Fibroblast of the aortic adventitia (primary cell): ENCODE results near the gene DCAF15. TPM values are rescaled to one million over a fixed set of nuclear protein-coding genes. Genes with fewer than 3 reads are reported as not detected.
"Not testable (repeated sequence)": the region's sequence is repeated elsewhere in the genome, so short reads cannot be mapped to it uniquely, and the experiment has no call there.

Experiments used
- DNase-seq: peaks from one replicate; pipeline ENCODE4 v3.0.0-alpha.2; 2010; ENCODE audit warnings: low read depth
- H3K4me3 ChIP-seq: 2 replicates; pipeline ENCODE4 v1.5.1; 2011; ENCODE audit warnings: low read depth, mild to moderate bottlenecking, control low read depth, low read length, moderate library complexity
- total RNA-seq: library from RNA; depleted of rRNA; stranded (reverse); fragments of >200 nt; gene quantifications from 2 replicates; pipeline ENCODE4 v1.2.3, GENCODE V29; 2012; ENCODE audit warnings: low replicate concordance
- TF ChIP-seq, protein P1 (sequence below): IDR thresholded peaks from 2 replicates; pipeline ENCODE4 v1.5.1; 2011; ENCODE audit warnings: mild to moderate bottlenecking, low read length, control low read depth, inconsistent platforms; ENCODE audit not compliant: insufficient read depth

The DCAF15 gene
- total RNA-seq, 1 donor, result 12.7 TPM

DNA sequence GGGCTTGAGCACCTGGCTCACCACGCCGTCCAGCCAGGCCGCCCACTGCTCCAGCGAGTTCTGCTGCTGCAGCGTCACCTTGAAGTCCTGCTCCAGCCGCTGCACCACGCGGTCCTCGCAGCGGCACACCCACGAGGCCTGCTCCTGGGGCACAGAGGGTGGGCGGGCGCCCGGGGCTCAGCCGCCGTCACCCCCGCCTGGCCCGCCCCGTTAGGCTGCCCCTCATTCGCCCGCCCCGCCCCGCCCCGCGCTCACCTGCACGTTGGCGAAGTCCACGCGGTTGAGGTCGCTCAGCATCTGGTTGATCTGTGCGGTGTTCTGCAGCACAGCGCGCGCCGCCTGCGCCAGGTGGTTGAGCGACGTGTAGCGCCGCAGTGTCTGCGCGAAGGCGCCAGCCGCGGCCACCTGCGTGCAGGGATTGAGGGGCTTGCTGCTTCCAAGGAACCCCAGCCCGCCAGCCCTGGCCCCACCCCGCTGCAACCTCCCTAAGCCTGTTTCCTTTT, 11.3 kb downstream of the DCAF15 start:
- DNase-seq, result no peak
- H3K4me3 ChIP-seq, result no peak overlapping the region
- TF ChIP-seq, protein P1, sequence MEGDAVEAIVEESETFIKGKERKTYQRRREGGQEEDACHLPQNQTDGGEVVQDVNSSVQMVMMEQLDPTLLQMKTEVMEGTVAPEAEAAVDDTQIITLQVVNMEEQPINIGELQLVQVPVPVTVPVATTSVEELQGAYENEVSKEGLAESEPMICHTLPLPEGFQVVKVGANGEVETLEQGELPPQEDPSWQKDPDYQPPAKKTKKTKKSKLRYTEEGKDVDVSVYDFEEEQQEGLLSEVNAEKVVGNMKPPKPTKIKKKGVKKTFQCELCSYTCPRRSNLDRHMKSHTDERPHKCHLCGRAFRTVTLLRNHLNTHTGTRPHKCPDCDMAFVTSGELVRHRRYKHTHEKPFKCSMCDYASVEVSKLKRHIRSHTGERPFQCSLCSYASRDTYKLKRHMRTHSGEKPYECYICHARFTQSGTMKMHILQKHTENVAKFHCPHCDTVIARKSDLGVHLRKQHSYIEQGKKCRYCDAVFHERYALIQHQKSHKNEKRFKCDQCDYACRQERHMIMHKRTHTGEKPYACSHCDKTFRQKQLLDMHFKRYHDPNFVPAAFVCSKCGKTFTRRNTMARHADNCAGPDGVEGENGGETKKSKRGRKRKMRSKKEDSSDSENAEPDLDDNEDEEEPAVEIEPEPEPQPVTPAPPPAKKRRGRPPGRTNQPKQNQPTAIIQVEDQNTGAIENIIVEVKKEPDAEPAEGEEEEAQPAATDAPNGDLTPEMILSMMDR, result no peak

DNA sequence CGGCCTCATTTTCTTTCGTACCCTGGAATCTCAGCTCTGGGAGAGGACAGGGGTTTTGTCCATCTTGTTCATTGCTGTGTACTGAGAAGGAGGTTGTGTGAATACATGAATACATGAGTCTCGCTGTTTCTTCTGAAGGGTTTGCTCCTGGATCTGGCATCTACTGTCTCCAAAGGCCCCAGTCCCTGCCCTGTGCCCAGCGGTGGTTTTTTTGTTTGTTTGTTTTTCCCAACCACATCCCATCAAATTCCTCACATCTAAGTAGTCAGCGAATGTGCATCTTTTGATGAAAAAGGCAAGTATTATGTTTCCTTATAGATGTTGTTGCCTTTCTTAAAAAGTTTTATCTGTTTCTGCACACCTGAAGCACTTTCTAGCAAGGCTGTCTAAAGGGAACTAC, 12.5 kb downstream of the DCAF15 start:
- no peak overlapping the region for H3K4me3 ChIP-seq
- TF ChIP-seq, protein P1, result no peak
- DNase-seq, result no peak

DNA sequence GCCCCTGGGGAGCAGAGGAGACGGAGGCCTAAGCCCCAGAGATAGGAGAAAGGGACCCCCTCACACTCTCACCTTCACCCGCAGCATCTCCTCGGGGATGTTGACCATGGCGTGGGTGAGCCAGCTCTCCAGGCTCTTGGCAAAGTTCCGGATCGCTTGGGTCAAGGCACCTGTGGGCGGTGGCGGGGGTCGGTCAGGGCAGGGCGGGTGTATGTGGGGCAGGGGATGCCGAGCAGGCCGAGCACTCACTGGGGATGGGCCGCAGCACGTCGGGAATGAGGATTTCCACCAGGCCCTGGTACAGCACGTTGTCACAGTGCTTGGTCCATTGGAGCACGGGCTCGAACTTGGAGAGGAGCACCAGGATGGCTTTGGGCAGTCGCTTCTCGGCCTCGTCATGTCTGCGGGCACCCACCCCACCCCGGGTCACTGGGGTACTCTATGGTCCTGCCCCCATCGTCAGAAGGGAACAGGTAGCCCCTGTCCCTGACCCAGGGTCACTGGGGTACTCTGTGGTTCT, 13.1 kb downstream of the DCAF15 start:
- TF ChIP-seq, protein P1, result no peak
- no peak overlapping the region for H3K4me3 ChIP-seq
- DNase-seq, result no peak

DNA sequence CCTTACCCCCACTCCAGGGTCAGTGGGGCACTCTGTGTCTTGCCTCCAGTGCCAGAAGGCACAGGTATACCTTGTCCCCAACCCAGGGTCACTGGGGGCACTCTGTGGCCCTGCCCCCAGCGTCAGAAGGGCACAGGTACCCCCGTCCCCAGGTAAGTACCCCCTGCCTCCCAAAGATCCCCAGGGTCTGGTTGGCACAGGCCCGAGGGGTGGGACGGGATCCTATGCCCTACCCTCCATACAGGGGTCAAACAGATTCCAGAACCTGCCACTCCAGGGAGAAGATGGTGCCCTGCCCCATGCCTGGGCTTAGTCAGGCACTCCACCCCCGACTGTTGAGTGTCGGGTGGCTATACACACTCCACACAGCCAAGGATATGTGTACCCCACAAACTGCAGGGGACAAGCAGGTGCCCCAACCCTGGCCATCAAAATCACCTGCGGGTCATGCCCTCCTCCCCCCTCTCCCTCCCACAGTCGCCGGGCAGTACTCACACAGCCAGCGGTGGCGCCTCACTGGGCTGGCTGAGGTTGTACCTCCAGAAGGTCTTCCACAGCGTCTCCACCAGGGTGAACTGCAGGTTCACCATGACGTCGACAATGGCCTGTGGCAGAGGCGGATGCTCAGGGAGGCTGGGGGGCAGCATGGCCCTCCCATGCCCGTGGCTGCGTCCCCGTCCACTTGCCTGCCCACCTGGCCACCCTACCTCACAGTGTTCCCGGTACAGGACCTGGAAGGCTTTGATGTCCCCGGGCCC, 13.8 kb downstream of the DCAF15 start:
- TF ChIP-seq, protein P1, result no peak
- H3K4me3 ChIP-seq, result no peak overlapping the region
- DNase-seq, result no peak

DNA sequence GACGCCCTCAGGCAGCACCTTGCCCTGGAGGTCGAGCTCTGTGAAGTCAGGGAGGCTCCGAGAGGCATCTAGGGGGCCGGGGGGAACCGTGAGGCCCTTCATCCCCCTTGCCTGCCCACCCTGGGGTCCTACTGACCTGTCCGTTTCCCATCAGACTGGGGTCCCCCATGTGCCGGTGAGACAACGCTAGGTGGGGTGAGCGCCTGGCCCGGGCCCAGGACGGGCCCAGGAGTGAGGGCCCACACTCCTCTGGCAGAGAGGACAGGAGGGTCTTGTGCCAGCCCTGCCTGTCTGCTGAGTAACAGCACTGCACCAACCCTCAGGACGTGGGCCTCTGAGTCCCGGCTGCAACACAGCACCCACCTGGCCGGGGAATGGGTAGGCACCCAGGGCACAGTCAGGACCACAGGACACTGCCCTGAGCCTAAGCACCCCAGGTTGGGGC, 14.4 kb downstream of the DCAF15 start:
- TF ChIP-seq, protein P1, result no peak
- H3K4me3 ChIP-seq, result no peak overlapping the region
- no peak for DNase-seq

DNA sequence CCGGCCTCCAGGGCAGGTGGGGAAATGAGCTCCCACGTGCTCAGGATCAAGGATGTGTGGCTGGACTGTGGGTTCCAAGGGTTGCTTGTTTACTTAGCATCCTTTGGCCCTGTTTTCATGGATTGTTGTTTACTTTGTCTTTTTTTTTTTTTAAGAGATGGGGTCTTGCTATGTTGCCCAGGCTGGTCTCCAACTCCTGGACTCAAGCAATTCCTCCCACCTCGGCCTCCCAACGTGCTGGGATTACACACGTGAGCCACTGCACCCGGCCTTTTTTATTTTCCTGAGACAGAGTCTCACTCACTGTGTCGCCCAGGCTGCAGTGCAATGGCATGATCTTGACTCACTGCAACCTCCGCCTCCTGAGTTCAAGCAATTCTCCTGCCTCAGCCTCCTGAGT, 14.9 kb downstream of the DCAF15 start:
- DNase-seq, H3K4me3 ChIP-seq: not testable (repeated sequence)

DNA sequence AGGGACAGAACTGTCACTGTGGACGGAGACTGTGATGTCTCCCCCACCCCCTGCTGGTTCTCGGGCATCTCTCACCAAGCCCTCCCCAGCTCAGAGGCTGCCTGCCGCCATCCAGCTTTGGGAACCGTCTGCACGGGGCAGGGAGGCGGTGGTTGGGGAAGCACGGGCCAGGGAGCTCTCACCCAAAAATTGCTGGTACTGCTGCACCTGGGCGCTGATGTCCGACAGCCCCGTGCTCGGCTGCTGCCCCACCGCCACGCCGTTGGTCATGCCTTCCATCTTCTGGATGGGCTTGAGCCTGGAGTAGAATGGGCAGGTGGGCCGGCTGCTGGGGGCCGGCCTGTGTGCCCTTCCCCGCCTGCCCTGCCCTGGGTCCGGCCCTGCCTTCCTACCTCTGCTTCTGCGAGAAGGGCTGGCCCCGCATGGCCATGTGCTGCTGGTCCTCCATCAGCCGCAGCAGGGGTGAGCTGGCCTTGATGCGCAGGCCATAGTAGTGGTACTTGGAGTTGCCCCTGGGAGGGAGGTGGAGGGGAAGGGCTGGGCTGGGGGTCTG, 16.1 kb downstream of the DCAF15 start:
- no peak overlapping the region for H3K4me3 ChIP-seq
- TF ChIP-seq, protein P1, result no peak
- no peak for DNase-seq
